ENCODE measurements around the gene PCED1A.

PCED1A gene, protein sequence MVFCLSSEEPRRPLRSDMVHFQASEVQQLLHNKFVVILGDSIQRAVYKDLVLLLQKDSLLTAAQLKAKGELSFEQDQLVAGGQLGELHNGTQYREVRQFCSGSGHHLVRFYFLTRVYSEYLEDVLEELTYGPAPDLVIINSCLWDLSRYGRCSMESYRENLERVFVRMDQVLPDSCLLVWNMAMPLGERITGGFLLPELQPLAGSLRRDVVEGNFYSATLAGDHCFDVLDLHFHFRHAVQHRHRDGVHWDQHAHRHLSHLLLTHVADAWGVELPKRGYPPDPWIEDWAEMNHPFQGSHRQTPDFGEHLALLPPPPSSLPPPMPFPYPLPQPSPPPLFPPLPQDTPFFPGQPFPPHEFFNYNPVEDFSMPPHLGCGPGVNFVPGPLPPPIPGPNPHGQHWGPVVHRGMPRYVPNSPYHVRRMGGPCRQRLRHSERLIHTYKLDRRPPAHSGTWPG

GRCh38 chr20:2840138-2840966 is at the start of gene PCED1A, which contains the start of gene VPS16:
PCED1A (minus strand) TSS chr20:2840655; CDS start chr20:2839912, 743 bp downstream.
VPS16 (plus strand) TSS chr20:2840745; CDS start chr20:2840775, 30 bp downstream.
- DNase-seq (ENCODE audit: low read depth): peak; percentile 85

DNA sequence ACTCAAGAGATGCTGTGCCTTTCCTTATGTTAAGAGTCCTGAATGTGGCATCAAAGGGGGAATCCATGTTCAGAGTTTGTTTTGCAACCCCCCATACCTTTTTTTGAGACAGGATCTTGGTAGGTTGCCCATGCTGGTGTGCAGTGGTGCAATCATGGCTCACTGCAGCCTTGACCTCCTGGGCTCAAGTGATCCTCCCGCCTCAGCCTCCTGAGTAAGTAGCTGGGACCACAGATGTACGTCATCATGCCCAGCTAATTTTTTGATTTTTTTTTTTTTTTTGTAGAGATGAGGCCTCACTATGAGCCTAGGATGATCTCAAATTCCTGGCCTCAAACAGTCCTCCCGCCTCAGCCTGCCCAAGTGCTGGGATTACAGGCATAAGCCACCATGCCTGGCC is 49.3 kb upstream of the PCED1A start:
- DNase-seq (ENCODE audit: low read depth): no peak

DNA sequence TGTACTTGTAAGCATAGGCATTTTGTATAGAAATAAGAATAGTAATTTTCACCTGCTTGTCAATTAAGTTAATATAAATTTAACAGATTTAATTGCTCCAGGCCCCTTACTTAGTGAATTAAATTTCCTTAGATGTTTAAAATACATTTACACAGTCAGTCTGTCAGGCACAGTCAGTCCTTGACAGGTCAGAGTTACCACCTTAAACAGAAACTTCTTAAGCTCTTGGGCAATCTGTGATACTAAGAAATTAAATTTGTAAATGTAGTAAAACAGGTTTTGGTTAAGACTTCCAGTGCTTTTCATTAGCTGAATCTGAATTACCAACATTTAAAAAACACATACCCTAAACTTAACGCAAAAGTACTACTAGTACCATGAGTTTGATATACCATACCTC is 48.8 kb upstream of the PCED1A start:
- no peak for DNase-seq (ENCODE audit: low read depth)

GRCh38 chr20:2888224-2888955 is 47.9 kb upstream of the PCED1A start:
- no peak for DNase-seq (ENCODE audit: low read depth)

DNA sequence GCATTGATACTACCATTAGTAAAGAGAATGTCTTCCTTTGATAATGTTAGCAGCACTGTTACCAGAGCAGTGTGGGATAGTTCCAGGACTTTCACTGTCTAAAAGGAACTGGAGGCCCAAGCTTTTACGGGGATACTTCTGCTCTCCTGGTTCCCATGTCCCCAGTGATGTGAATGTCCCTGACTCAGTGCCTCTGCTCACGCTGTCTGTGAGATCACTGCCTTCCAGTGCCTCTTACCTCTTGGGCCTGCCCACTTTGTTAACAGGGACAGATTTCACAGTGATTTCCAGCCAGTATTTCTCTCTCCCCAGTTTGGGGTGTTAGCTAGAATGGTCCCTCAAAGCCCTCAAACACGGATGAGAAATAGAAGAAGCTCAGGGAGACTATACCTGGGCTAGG is 47.3 kb upstream of the PCED1A start:
- DNase-seq (ENCODE audit: low read depth): no peak

DNA sequence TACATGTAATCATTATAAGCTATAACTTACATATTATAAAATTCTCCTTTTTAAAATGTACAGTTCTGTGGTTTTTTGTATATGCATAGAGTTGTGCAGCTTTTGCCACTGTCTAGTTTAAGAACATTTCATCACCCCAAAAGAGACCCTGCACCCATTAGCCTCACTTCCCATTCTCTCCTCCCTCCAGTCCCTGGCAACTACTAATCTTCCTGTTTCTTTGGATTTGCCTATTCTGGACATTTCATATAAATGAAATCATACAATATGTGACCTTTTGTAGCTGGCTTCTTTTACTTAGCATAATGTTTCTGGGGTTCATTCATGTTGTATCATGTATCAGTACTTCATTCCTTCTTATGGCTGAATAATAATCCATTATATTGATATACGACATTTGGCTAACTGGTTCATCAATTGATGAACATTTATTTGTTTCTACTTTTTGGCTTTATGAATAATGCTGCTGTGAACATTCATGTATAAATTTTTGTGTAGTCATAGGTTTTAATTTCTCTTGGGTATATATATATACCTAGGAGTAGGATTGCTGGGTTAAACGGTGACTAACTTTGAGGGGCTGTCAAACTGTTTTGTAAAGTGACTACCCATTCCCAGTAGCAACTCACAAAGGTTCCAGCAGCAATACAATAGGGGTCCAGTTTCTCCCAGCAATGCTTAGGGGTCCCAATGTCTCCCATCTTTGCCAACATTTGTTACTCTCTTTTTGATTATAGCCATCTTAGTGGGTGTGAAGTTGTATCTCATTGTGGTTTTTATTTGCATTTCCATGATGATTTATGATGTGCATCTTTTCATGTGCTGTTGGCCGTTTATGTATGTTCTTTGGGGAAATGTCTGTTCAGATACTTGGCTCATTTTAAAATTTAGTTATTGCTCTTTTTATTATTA is 43.5 kb upstream of the PCED1A start:
- no peak for DNase-seq (ENCODE audit: low read depth)

DNA sequence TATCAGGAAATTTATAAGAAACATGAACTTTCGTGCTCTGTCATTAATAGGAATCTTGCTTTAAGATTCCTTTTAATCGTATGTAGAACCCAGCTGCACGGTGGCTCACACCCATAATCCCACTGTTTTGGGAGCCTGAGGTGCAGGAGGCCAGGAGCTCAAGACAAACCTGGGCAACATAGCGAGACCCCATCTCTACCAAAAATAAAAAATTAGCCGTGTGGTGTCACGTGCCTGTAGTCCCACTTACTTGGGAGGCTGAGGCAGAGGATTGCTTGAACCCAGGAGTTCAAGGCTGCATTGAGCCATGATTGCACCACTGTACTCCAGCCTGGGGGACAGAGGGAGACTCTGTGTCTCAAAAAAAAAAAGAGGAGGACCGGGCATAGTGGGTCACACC is 40.2 kb upstream of the PCED1A start:
- no peak for DNase-seq (ENCODE audit: low read depth)

DNA sequence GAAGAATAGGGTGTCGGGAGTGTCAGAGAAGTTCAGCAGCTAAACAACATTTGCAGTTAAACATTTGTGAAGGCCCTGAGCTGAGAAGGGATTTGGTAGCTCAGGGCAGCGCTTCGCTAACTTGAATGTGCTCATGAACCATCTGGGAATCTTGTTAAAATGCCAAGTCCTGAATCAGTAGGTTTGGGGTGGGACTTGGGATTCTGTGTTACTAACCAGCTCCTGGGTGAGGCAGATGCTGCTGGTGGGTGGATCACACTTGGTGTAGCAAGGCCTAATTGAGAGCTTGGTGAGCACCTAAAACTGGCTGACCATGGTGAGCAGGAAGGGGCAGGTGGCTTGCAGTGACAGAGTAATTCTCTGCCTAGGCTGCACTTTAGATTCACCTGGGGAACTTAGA is 38.7 kb upstream of the PCED1A start:
- no peak for DNase-seq (ENCODE audit: low read depth)

GRCh38 chr20:2878515-2878914 is 38.1 kb upstream of the PCED1A start:
- no peak for DNase-seq (ENCODE audit: low read depth)

GRCh38 chr20:2875690-2876203 is 35.3 kb upstream of the PCED1A start:
- no peak for DNase-seq (ENCODE audit: low read depth)

- no peak for DNase-seq (ENCODE audit: low read depth)
Measured at GRCh38 chr20:2874456-2874855, 34.0 kb upstream of the PCED1A start.

DNA sequence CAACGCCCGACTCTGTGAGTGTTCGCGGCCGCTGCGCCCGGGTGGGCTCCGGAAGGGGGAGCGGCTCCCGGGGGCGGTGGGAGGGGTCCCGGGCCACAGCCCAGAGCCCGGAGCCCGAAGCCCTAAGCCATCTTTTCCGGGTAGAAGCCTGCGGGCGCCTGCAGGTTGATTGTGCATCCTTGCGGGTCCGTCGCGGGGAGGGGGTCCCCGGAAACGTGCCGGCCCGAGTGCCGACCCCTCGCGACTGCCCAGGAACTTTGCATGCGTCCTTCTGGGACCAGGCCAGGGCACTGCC is 33.2 kb upstream of the PCED1A start:
- peak; percentile 31 for DNase-seq (ENCODE audit: low read depth)

DNA sequence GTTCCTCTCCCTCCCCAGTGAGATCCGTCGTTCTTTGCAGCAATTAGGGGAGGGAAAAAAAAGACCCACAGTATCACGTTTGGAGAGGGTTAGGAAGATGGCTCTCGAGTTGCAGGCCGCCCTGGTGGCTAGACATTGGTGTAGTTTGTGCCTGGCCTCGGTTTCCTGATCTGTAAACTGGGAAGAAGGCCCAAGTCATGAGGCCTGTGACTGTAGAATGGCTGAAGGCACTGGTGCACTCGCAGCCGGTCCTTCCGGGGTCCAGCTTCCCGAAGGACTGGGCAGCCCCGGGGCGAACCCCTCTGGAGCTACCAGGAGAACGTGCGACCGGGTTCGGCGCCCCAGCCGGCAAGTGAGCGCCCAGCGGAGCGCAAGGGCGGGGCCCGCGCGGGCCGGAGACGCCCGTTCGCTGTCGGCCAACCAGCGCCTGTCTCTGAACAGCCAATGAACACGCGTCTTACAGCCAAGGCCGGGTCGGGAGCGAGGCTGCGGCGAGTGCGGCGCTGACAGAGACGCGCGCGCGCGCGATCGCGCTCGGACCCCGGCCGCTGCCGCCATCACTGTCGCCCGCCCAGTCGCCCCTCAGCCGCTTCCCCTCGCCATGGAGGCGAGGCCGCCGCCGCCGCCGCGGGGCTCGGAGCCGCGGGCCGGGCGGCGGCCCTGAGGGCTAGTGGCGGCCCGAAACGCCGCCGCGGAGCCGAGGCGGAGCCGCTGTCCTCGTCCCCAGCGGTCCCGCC is 32.7 kb upstream of the PCED1A start, which contains the start of gene PTPRA:
TSS of gene PTPRA (plus strand) at position 472 of the 737 bp plus-strand sequence. CDS start 90,797 bp downstream, outside the sequence.
- DNase-seq (ENCODE audit: low read depth): peak; percentile 87

GRCh38 chr20:2872459-2873009 is 32.1 kb upstream of the PCED1A start:
- DNase-seq (ENCODE audit: low read depth): peak; percentile 71

GRCh38 chr20:2871661-2872458 is 31.4 kb upstream of the PCED1A start:
- DNase-seq (ENCODE audit: low read depth): no peak

- DNase-seq (ENCODE audit: low read depth): no peak
Measured at GRCh38 chr20:2871111-2871465, 30.6 kb upstream of the PCED1A start.

- no peak for DNase-seq (ENCODE audit: low read depth)
Measured at GRCh38 chr20:2869381-2869780, 28.9 kb upstream of the PCED1A start.

DNA sequence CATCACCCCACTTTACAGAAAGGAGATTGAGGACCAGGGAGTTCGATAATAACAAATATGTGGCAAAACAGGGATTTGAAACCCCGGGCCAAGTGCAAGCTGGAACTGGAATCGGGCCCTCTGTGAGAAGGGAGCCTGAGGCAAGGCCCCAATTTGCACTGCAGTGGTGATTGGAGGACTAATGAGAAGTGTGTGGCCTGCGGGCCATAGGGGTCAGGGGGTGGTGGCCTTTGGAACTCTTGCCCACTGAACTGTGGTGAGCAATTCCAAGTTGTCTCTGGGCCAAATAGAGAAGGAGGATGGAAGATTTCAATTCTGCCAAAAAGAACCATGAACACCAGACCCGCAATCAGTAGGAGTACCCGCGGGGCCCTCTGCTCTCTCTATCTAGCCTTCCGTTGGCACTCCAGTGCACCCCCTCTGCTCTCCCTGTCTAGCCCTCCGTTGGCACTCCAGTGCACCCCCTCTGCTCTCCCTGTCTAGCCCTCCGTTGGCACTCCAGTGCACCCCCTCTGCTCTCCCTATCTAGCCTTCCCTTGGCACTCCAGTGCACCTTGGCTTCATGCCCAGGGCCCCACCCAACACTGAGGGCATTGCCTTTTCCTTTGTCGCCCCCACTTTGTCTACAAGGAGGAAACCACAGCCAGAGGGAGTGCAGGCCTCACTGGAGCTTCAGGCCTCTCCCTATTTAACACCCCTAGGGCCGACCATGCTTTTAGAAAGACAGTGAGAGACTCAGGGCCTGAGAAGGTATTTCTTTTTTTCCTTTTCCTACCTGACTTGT is 26.8 kb upstream of the PCED1A start:
- DNase-seq (ENCODE audit: low read depth): no peak

Measured in stimulated activated CD4-positive, alpha-beta T cell treated with anti-CD3 and anti-CD28 coated beads, Interleukin-2, amount 100 ng/mL, for 4 hours (primary cell).